ENCODE measurements around the gene WNT4. TPM values are rescaled to one million over a fixed set of nuclear protein-coding genes. Genes with fewer than 3 reads are reported as not detected.
A peak's percentile ranks its signal among the peaks of the same experiment; 100 is the strongest.

The WNT4 gene
- total RNA-seq, 2 donors from 2014 or later, result 0.44 TPM; not detected in 1

GRCh38 chr1:22080191-22080590 is 62.7 kb downstream of the WNT4 start:
- Mint-ChIP-seq H3K9me3 (no peaks in the 10 kb centered on the region), H3K27ac (no peak overlapping the region), H3K36me3 (ENCODE audit: low read depth) (peaks cover 58% of the 10 kb centered on the region), H3K4me3 (no peak overlapping the region), H3K4me1 (peaks cover 5% of the 10 kb centered on the region), H3K27me3 (ENCODE audit: insufficient read depth) (no peaks in the 10 kb centered on the region)
- Histone ChIP-seq H3K4me1 (ENCODE audit: control insufficient read depth, insufficient read depth, low read length) (no peaks in the 10 kb centered on the region), H3K27ac (ENCODE audit: low read depth, low read length) (no peak overlapping the region), H3K4me3 (ENCODE audit: low read length) (no peak overlapping the region), H3K36me3 (ENCODE audit: control insufficient read depth, insufficient read depth, low read length) (peaks cover 90% of the 10 kb centered on the region), H3K9me3 (ENCODE audit: control insufficient read depth, low read length) (no peaks in the 10 kb centered on the region), H3K27me3 (ENCODE audit: control insufficient read depth, insufficient read depth, low read length, poor library complexity, severe bottlenecking) (no peaks in the 10 kb centered on the region), H3K9ac (ENCODE audit: extremely low read depth, low read length, poor library complexity, severe bottlenecking) (no peak overlapping the region)
- TF ChIP-seq CTCF (conservative IDR thresholded peaks at IDR 0.05), result no peak
- 97 to 100% methylated on average over 2 of the region's 2 CpGs for WGBS, 2 experiments (ENCODE audit: insufficient coverage in 1 of 2, insufficient read length in 1 of 2)
- no peak for DNase-seq

DNA sequence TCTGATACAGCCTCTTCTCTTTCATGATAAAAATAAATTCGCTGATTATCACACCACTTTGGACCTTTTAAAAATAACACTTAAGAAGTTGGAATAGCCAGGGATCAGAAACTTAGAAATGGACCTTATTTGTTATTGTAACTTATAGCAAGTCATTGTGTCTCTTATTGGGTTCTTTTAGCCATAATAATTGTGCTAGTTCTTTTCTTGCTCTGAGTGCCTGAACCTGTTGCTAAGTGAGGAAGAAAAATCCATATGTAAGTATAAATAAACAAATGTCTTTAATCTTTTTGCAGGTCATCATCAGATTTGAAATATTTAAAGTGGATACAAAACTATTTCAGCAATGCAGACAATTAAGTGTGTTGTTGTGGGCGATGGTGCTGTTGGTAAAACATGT is 64.8 kb downstream of the WNT4 start:
- no peak overlapping the region for H3K4me3 Mint-ChIP-seq
- peaks cover 5% of the 10 kb centered on the region for H3K4me1 ChIP-seq (ENCODE audit: control insufficient read depth, insufficient read depth, low read length)
- H3K9ac ChIP-seq (ENCODE audit: extremely low read depth, low read length, poor library complexity, severe bottlenecking), result no peak overlapping the region
- 100% methylated on average over 2 of the region's 2 CpGs; no CpG with 5 or more reads in 1 of the 2 experiments for WGBS, 2 experiments (ENCODE audit: insufficient coverage in 1 of 2, insufficient read length in 1 of 2)
- H3K27ac ChIP-seq (ENCODE audit: low read depth, low read length), result peak overlapping the region; percentile 39
- no peak overlapping the region for H3K4me3 ChIP-seq (ENCODE audit: low read length)
- peaks cover 15% of the 10 kb centered on the region for H3K4me1 Mint-ChIP-seq
- peaks cover 79% of the 10 kb centered on the region for H3K36me3 ChIP-seq (ENCODE audit: control insufficient read depth, insufficient read depth, low read length)
- H3K27ac Mint-ChIP-seq, result no peak overlapping the region
- H3K27me3 Mint-ChIP-seq (ENCODE audit: insufficient read depth), result no peaks in the 10 kb centered on the region
- no peak for DNase-seq
- H3K9me3 ChIP-seq (ENCODE audit: control insufficient read depth, low read length), result no peaks in the 10 kb centered on the region
- H3K36me3 Mint-ChIP-seq (ENCODE audit: low read depth), result peaks cover 44% of the 10 kb centered on the region
- H3K9me3 Mint-ChIP-seq, result no peaks in the 10 kb centered on the region
- no peak for TF ChIP-seq CTCF (conservative IDR thresholded peaks at IDR 0.05)
- H3K27me3 ChIP-seq (ENCODE audit: control insufficient read depth, insufficient read depth, low read length, poor library complexity, severe bottlenecking), result no peaks in the 10 kb centered on the region

DNA sequence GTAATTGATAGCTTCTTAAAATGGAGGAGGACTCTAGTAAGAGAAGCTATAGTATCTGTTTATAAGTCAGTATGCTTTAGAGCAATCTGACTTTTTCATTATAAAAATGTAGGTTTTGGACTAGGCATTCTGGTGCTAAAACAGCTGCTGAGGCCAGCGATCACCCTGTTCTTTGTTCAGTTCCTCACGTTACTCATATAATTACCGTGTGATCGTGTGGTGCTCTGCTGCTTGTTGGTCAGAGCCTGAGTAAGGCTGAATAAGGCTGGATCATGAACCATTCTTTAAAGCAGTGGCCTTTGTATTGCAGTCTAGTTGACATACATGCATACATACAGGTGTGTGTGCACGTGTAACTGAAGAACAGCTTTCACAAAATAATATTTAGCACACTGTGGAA is 65.2 kb downstream of the WNT4 start:
- Histone ChIP-seq H3K9me3 (ENCODE audit: control insufficient read depth, low read length) (no peaks in the 10 kb centered on the region), H3K27me3 (ENCODE audit: control insufficient read depth, insufficient read depth, low read length, poor library complexity, severe bottlenecking) (no peaks in the 10 kb centered on the region), H3K27ac (ENCODE audit: low read depth, low read length) (peak overlapping the region; percentile 39), H3K36me3 (ENCODE audit: control insufficient read depth, insufficient read depth, low read length) (peaks cover 78% of the 10 kb centered on the region), H3K9ac (ENCODE audit: extremely low read depth, low read length, poor library complexity, severe bottlenecking) (no peak overlapping the region), H3K4me1 (ENCODE audit: control insufficient read depth, insufficient read depth, low read length) (peaks cover 5% of the 10 kb centered on the region), H3K4me3 (ENCODE audit: low read length) (no peak overlapping the region)
- H3K27ac Mint-ChIP-seq, result no peak overlapping the region
- DNase-seq, result no peak
- peaks cover 15% of the 10 kb centered on the region for H3K4me1 Mint-ChIP-seq
- no peak for TF ChIP-seq CTCF (conservative IDR thresholded peaks at IDR 0.05)
- no peaks in the 10 kb centered on the region for H3K27me3 Mint-ChIP-seq (ENCODE audit: insufficient read depth)
- peaks cover 44% of the 10 kb centered on the region for H3K36me3 Mint-ChIP-seq (ENCODE audit: low read depth)
- 92 to 97% methylated on average over 5 of the region's 5 CpGs for WGBS, 2 experiments (ENCODE audit: insufficient coverage in 1 of 2, insufficient read length in 1 of 2)
- H3K9me3 Mint-ChIP-seq, result no peaks in the 10 kb centered on the region
- no peak overlapping the region for H3K4me3 Mint-ChIP-seq
